HCT116 (cell line): Measurements from ENCODE around the gene MAML2. TPM values are rescaled to one million over a fixed set of nuclear protein-coding genes. Genes with fewer than 3 reads are reported as not detected.

Source experiments
- ATAC-seq: fragments of 200-7000 bp; cut with Tn5 transposase; 2 replicates; pipeline ENCODE4 v1.9.1; 2020; ENCODE audit warnings: mild to moderate bottlenecking, moderate library complexity
- BruUV-seq: library from RNA; stranded (reverse); fragments of 400-500 nt; replicated peaks from 2 replicates; lab custom pipeline; 2021; lab: Mats Ljungman, UMichigan
- CTCF ChIA-PET: fragments of 300-600 bp; sonication (Branson Sonifier 250); formaldehyde crosslinking; loops from one replicate; lab custom pipeline; 2021; ENCODE audit warnings: antibody characterized with exemption; lab: Charles Lee
- POLR2A ChIA-PET: fragments of 300-600, 350-600 bp; sonication (Branson Sonifier 250); formaldehyde crosslinking; loops from one replicate; lab custom pipeline; 2021; ENCODE audit warnings: antibody characterized with exemption; lab: Charles Lee
- RAD21 ChIA-PET, 2 experiments: fragments of 300-600 bp; sonication (Branson Sonifier 250); formaldehyde crosslinking; loops; one replicate each; lab custom pipeline; 2023; ENCODE audit warnings: low total read pairs in 2 of 2; ENCODE audit not compliant: uncharacterized antibody in 2 of 2, unreplicated experiment in 2 of 2, low non-redundant PET in 1 of 2; lab: Charles Lee
- DNase-seq: peaks from one replicate; pipeline ENCODE4 v3.0.0-alpha.2; 2010; ENCODE audit warnings: low read depth, low spot score
- H2AFZ ChIP-seq: fragments of 200-600 bp; shearing (Covaris generic), sonication (generic); 2 replicates; pipeline ENCODE4 v1.6.1; 2017; ENCODE audit warnings: low read depth, mixed run types, mixed read lengths, antibody characterized with exemption, low read length; ENCODE audit not compliant: poor library complexity, severe bottlenecking
- H3K27ac ChIP-seq: 2 replicates; pipeline ENCODE4 v1.5.1; 2012; ENCODE audit warnings: low read depth, low read length
- H3K27me3 ChIP-seq: fragments of 200-600 bp; sonication (generic); 2 replicates; pipeline ENCODE4 v1.6.1; 2016; ENCODE audit warnings: mixed run types, low read length, mixed read lengths; ENCODE audit not compliant: insufficient read depth
- H3K36me3 ChIP-seq, 2 experiments: fragments of 200-500 bp in 1 of 2; fragments of 200-600 bp in 1 of 2; sonication (Bioruptor generic) in 1 of 2; sonication (generic) in 1 of 2; 2 replicates each; pipeline versions ENCODE4 v1.5.1 to v1.6.1; 2014 to 2016; ENCODE audit warnings: low read length in 2 of 2, inconsistent platforms in 1 of 2, mixed read lengths in 1 of 2, mixed run types in 1 of 2; ENCODE audit not compliant: insufficient read depth in 2 of 2, control insufficient read depth in 1 of 2
- H3K4me1 ChIP-seq, 2 experiments: fragments of 200-600 bp in 1 of 2; sonication (generic) in 1 of 2; 2 replicates each; pipeline versions ENCODE4 v1.5.1 to v1.6.1; 2012 to 2017; ENCODE audit warnings: low read length in 2 of 2, inconsistent platforms in 1 of 2, mild to moderate bottlenecking in 1 of 2, mixed read lengths in 1 of 2, mixed run types in 1 of 2, moderate library complexity in 1 of 2; ENCODE audit not compliant: insufficient read depth in 2 of 2, control insufficient read depth in 1 of 2
- H3K4me2 ChIP-seq: fragments of 200-600 bp; sonication (generic); 2 replicates; pipeline ENCODE4 v1.6.1; 2017; ENCODE audit warnings: mixed run types, low read length, mixed read lengths
- H3K4me3 ChIP-seq, 2 experiments: fragments of 200-600 bp in 1 of 2; sonication (generic) in 1 of 2; replicated peaks in 1 of 2; 2 replicates each; pipeline ENCODE4 v1.5.1; 2011 to 2016; ENCODE audit warnings: low read length in 2 of 2, control low read depth in 1 of 2, low read depth in 1 of 2, mild to moderate bottlenecking in 1 of 2, mixed read lengths in 1 of 2, mixed run types in 1 of 2
- H3K79me2 ChIP-seq: fragments of 200-600 bp; sonication (generic); 2 replicates; pipeline ENCODE4 v1.6.1; 2017; ENCODE audit warnings: mild to moderate bottlenecking, mixed run types, low read length, moderate library complexity, mixed read lengths; ENCODE audit not compliant: insufficient read depth
- H3K9ac ChIP-seq: fragments of 200-600 bp; sonication (generic); 2 replicates; pipeline ENCODE4 v1.6.1; 2016; ENCODE audit warnings: low read length, mixed read lengths
- H3K9me2 ChIP-seq: fragments of 200-600 bp; sonication (generic), shearing (Covaris generic); 2 replicates; pipeline ENCODE4 v1.6.1; 2017; ENCODE audit warnings: mixed run types, mild to moderate bottlenecking, moderate library complexity; ENCODE audit not compliant: insufficient read depth
- H3K9me3 ChIP-seq, 2 experiments: fragments of 200-500 bp in 1 of 2; fragments of 200-600 bp in 1 of 2; sonication (Bioruptor generic) in 1 of 2; sonication (generic) in 1 of 2; 2 replicates each; pipeline ENCODE4 v1.6.1; 2014 to 2017; ENCODE audit warnings: low read length in 2 of 2, mixed read lengths in 2 of 2, inconsistent platforms in 1 of 2, low read depth in 1 of 2, mild to moderate bottlenecking in 1 of 2, mixed run types in 1 of 2, moderate library complexity in 1 of 2; ENCODE audit not compliant: control insufficient read depth in 1 of 2, insufficient read depth in 1 of 2
- H4K20me1 ChIP-seq: fragments of 200-600 bp; sonication (generic), shearing (Covaris generic); 2 replicates; pipeline ENCODE4 v1.6.1; 2017; ENCODE audit warnings: mixed run types, mild to moderate bottlenecking, moderate library complexity; ENCODE audit not compliant: insufficient read depth
- ATF3 ChIP-seq: IDR thresholded peaks from 2 replicates; pipeline ENCODE4 v1.6.1; 2012
- CBX3 ChIP-seq: IDR thresholded peaks from 2 replicates; pipeline ENCODE4 v1.6.1; 2012; ENCODE audit warnings: low read depth
- CEBPB ChIP-seq: IDR thresholded peaks from 2 replicates; pipeline ENCODE4 v1.6.1; 2012; ENCODE audit warnings: low read depth
- CTCF ChIP-seq, 3 experiments: fragments of 200-600 bp in 1 of 3; sonication (generic) in 1 of 3; IDR thresholded peaks in 2 of 3; conservative IDR thresholded peaks in 1 of 3; 2 replicates each; pipeline ENCODE4 v1.5.1; 2012 to 2017; ENCODE audit warnings: low read depth in 2 of 3, low read length in 2 of 3, antibody characterized with exemption in 1 of 3, borderline replicate concordance in 1 of 3, control low read depth in 1 of 3, mild to moderate bottlenecking in 1 of 3, mixed read lengths in 1 of 3, mixed run types in 1 of 3, moderate library complexity in 1 of 3; ENCODE audit not compliant: insufficient read depth in 1 of 3
- EZH2 ChIP-seq: fragments of 200-600 bp; sonication (generic); IDR thresholded peaks from 2 replicates; pipeline ENCODE4 v1.6.1; 2017; ENCODE audit warnings: antibody characterized with exemption, mixed run types
- EZH2phosphoT487 ChIP-seq: fragments of 200-600 bp; IDR thresholded peaks from 2 replicates; pipeline ENCODE4 v1.6.1; 2018; ENCODE audit warnings: antibody characterized with exemption, borderline replicate concordance
- JUND ChIP-seq: IDR thresholded peaks from 2 replicates; pipeline ENCODE4 v1.6.1; 2012
- MAX ChIP-seq: IDR thresholded peaks from 2 replicates; pipeline ENCODE4 v1.6.1; 2012
- POLR2A ChIP-seq: IDR thresholded peaks from 2 replicates; pipeline ENCODE4 v1.7.0; 2011; ENCODE audit warnings: borderline replicate concordance; ENCODE audit not compliant: insufficient read depth, insufficient read length; ENCODE audit errors: extremely low read depth
- POLR2AphosphoS5 ChIP-seq: IDR thresholded peaks from 2 replicates; pipeline ENCODE4 v1.6.1; 2011; ENCODE audit warnings: mild to moderate bottlenecking, low read depth, low read length, moderate library complexity
- RAD21 ChIP-seq: IDR thresholded peaks from 2 replicates; pipeline ENCODE4 v1.6.1; 2012; ENCODE audit warnings: low read depth, mild to moderate bottlenecking
- REST ChIP-seq: IDR thresholded peaks from 2 replicates; pipeline ENCODE4 v1.6.1; 2012; ENCODE audit warnings: low read depth
- SIN3A ChIP-seq: IDR thresholded peaks from 2 replicates; pipeline ENCODE4 v1.6.1; 2012; ENCODE audit warnings: low read depth
- SP1 ChIP-seq: IDR thresholded peaks from 2 replicates; pipeline ENCODE4 v1.6.1; 2012; ENCODE audit warnings: low read depth
- SRF ChIP-seq: IDR thresholded peaks from 2 replicates; pipeline ENCODE4 v1.6.1; 2012; ENCODE audit warnings: low read depth
- YY1 ChIP-seq: IDR thresholded peaks from 2 replicates; pipeline ENCODE4 v1.6.1; 2011; ENCODE audit warnings: low read length, low read depth, moderate library complexity, mild to moderate bottlenecking; ENCODE audit not compliant: insufficient replicate concordance; ENCODE audit errors: extremely low read depth
- ZNF274 ChIP-seq: fragments of 200-500 bp; sonication (Bioruptor generic); IDR thresholded peaks from 2 replicates; pipeline ENCODE4 v1.6.1; 2014; ENCODE audit warnings: mild to moderate bottlenecking, low read depth, low read length, inconsistent platforms
- intact Hi-C: fragments of 100-400 bp; cut with micrococcal nuclease; formaldehyde crosslinking; loops from 2 replicates; pipeline ENCODE4 v1.10.0; 2022
- total RNA-seq: library from RNA; stranded (reverse); gene quantifications from one replicate; pipeline ENCODE4 v1.2.1, GENCODE V29; 2021; ENCODE audit not compliant: unreplicated experiment

The MAML2 gene
- total RNA-seq, 1 experiment from 2014 or later = 2.6 TPM

GRCh38 chr11:96357794-96358193 lies 14.8 kb upstream of the MAML2 start:
- Histone ChIP-seq H3K27me3 (no peaks in the 10 kb centered on the region), H3K9me3 (no peaks in the 10 kb centered on the region), H3K9me2 (no peaks in the 10 kb centered on the region)
- CTCF ChIA-PET = no interaction called here
- no peak for ATAC-seq
- TF ChIP-seq MAX = no peak
- no peak for TF ChIP-seq CBX3
- no peak for TF ChIP-seq SIN3A
- no peak for TF ChIP-seq RAD21
- no peak for TF ChIP-seq CTCF (IDR thresholded peaks at IDR 0.05 in 2 of 3, conservative IDR thresholded peaks at IDR 0.05 in 1 of 3; ENCODE audit: borderline replicate concordance in 1 of 3, insufficient read depth in 1 of 3, low read depth in 2 of 3, low read length in 2 of 3)
- TF ChIP-seq YY1 = no peak
- no peak for TF ChIP-seq EZH2phosphoT487
- no peak for TF ChIP-seq POLR2AphosphoS5
- TF ChIP-seq REST = no peak
- no peak for TF ChIP-seq JUND
- TF ChIP-seq CEBPB = no peak
- no peak for TF ChIP-seq POLR2A
- TF ChIP-seq SRF = no peak
- no peak for TF ChIP-seq EZH2
- TF ChIP-seq ATF3 = no peak
- TF ChIP-seq SP1 = no peak
- no peak for TF ChIP-seq ZNF274
- TF ChIP-seq, all 23 proteins: peak for 0
- no peaks in the 10 kb centered on the region for H3K79me2 ChIP-seq
- no peak for DNase-seq
- H3K27ac ChIP-seq = no peak overlapping the region
- no peaks in the 10 kb centered on the region for H4K20me1 ChIP-seq
- ChIA-PET RAD21 (no interaction called here), POLR2A (no interaction called here)
- no peak overlapping the region for H3K4me2 ChIP-seq
- H2AFZ ChIP-seq = no peak overlapping the region
- H3K4me3 ChIP-seq = no peak overlapping the region
- no TSS peak for BruUV-seq
- intact Hi-C loops = no loop called here
- H3K9ac ChIP-seq = no peak overlapping the region
- H3K36me3 ChIP-seq = no peaks in the 10 kb centered on the region
- no peaks in the 10 kb centered on the region for H3K4me1 ChIP-seq
